SK-N-SH treated with all-trans-retinoic acid at 6 μM for 48 hours (cell line): Measurements from ENCODE around the gene DNAJC25.

Experiments used
- ATAC-seq: fragments of 200-7000 bp; cut with Tn5 transposase; 3 replicates; pipeline ENCODE4 v1.9.1; 2020; ENCODE audit warnings: mild to moderate bottlenecking, moderate library complexity
- ARNTL ChIP-seq: fragments of 450-650 bp; formaldehyde crosslinking; IDR thresholded peaks from 2 replicates; pipeline ENCODE4 v1.5.0; 2020; ENCODE audit warnings: low read depth, mild to moderate bottlenecking, moderate library complexity, borderline replicate concordance
- BACH2 ChIP-seq: fragments of 250-450 bp; sonication (Bioruptor Pico); IDR thresholded peaks from 2 replicates; pipeline ENCODE4 v1.9.0; 2021; ENCODE audit warnings: mild to moderate bottlenecking, borderline replicate concordance
- CSDC2 ChIP-seq: fragments of 250-450 bp; sonication (Bioruptor Pico); IDR thresholded peaks from 2 replicates; pipeline ENCODE4 v1.5.0; 2020; ENCODE audit warnings: mild to moderate bottlenecking, moderate library complexity
- ESRRG ChIP-seq: fragments of 250-450 bp; sonication (Bioruptor Pico); IDR thresholded peaks from 2 replicates; pipeline ENCODE4 v1.6.1; 2021; ENCODE audit warnings: mild to moderate bottlenecking
- GLIS3 ChIP-seq: fragments of 250-450 bp; sonication (Bioruptor Pico); IDR thresholded peaks from 2 replicates; pipeline ENCODE4 v1.5.0; 2020; ENCODE audit warnings: mild to moderate bottlenecking, moderate library complexity
- ISL1 ChIP-seq: fragments of 250-450 bp; sonication (Bioruptor Pico); IDR thresholded peaks from 2 replicates; pipeline ENCODE4 v2.1.2; 2022; ENCODE audit warnings: mild to moderate bottlenecking, moderate library complexity
- OSR1 ChIP-seq: fragments of 250-450 bp; sonication (Bioruptor Pico); IDR thresholded peaks from 2 replicates; pipeline ENCODE4 v1.8.0; 2022; ENCODE audit warnings: moderate library complexity, mild to moderate bottlenecking, inconsistent platforms
- PATZ1 ChIP-seq: fragments of 250-450 bp; sonication (Bioruptor Pico); IDR thresholded peaks from 2 replicates; pipeline ENCODE4 v1.8.0; 2020; ENCODE audit warnings: mild to moderate bottlenecking, moderate library complexity, borderline replicate concordance
- PPARA ChIP-seq: fragments of 250-450 bp; sonication (Bioruptor Pico); IDR thresholded peaks from 2 replicates; pipeline ENCODE4 v1.5.0; 2020; ENCODE audit warnings: mild to moderate bottlenecking, borderline replicate concordance
- SNAI2 ChIP-seq: fragments of 250-450 bp; sonication (Bioruptor Pico); IDR thresholded peaks from 2 replicates; pipeline ENCODE4 v1.5.0; 2020; ENCODE audit warnings: mild to moderate bottlenecking, moderate library complexity
- TCF4 ChIP-seq: fragments of 250-450 bp; sonication (Bioruptor Pico); IDR thresholded peaks from 2 replicates; pipeline ENCODE4 v1.8.0; 2021; ENCODE audit warnings: mild to moderate bottlenecking, moderate library complexity, borderline replicate concordance
- TOX ChIP-seq: fragments of 250-450 bp; sonication (Bioruptor Pico); IDR thresholded peaks from 2 replicates; pipeline ENCODE4 v1.8.0; 2021; ENCODE audit warnings: mild to moderate bottlenecking, moderate library complexity, borderline replicate concordance
- TSHZ2 ChIP-seq: fragments of 250-450 bp; sonication (Bioruptor Pico); IDR thresholded peaks from 2 replicates; pipeline ENCODE4 v1.5.0; 2020; ENCODE audit warnings: mild to moderate bottlenecking, moderate library complexity
- ZC3H10 ChIP-seq: fragments of 250-450 bp; sonication (Bioruptor Pico); IDR thresholded peaks from 2 replicates; pipeline ENCODE4 v1.5.1; 2021; ENCODE audit warnings: mild to moderate bottlenecking, moderate library complexity
- ZFP3 ChIP-seq: fragments of 250-450 bp; sonication (Bioruptor Pico); IDR thresholded peaks from 2 replicates; pipeline ENCODE4 v1.5.0; 2020; ENCODE audit warnings: mild to moderate bottlenecking, moderate library complexity
- ZNF565 ChIP-seq: fragments of 450-650 bp; formaldehyde crosslinking; conservative IDR thresholded peaks from 2 replicates; pipeline ENCODE4 v1.5.0; 2020; ENCODE audit warnings: low read depth, mild to moderate bottlenecking, moderate library complexity
- ZNF70 ChIP-seq: fragments of 450-650 bp; formaldehyde crosslinking; IDR thresholded peaks from 2 replicates; pipeline ENCODE4 v1.5.0; 2020; ENCODE audit warnings: mild to moderate bottlenecking, moderate library complexity
- ZNF8 ChIP-seq: fragments of 450-650 bp; formaldehyde crosslinking; IDR thresholded peaks from 2 replicates; pipeline ENCODE4 v1.5.0; 2020; ENCODE audit warnings: mild to moderate bottlenecking, moderate library complexity
- TF ChIP-seq, protein P1 (sequence below): fragments of 250-450 bp; sonication (Bioruptor Pico); IDR thresholded peaks from 2 replicates; pipeline ENCODE4 v1.5.1; 2020; ENCODE audit warnings: low read depth, mild to moderate bottlenecking, moderate library complexity
- TF ChIP-seq, protein P2 (sequence below): fragments of 250-450 bp; sonication (Bioruptor Pico); IDR thresholded peaks from 2 replicates; pipeline ENCODE4 v1.8.0; 2021; ENCODE audit warnings: low read depth, mild to moderate bottlenecking, moderate library complexity, borderline replicate concordance

The DNAJC25 gene

DNA sequence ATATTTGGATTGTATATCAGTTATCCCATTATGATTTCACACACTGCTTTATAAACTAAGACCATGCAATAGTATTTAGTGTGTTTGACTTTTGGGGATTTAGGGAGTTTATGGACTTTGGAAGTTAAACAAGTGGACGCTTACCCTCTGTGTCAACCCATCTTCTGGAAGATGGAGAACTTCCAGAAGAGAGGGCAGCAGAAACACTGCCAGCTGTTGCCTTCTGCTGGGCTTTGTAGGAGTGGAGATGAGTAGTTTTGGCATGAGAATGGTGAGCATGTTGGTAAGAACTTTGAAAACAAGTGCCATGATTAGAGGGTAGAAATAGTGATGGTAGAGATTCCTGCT, 2.2 kb downstream of the DNAJC25 start:
- no peak for ATAC-seq
- no peak for TF ChIP-seq ZNF8 (CRISPR knock-in tag)
- no peak for TF ChIP-seq TOX (CRISPR knock-in tag)
- no peak for TF ChIP-seq TCF4 (CRISPR knock-in tag)
- TF ChIP-seq ISL1 (CRISPR knock-in tag), result no peak
- no peak for TF ChIP-seq TSHZ2 (CRISPR knock-in tag)
- TF ChIP-seq OSR1 (CRISPR knock-in tag), result no peak
- TF ChIP-seq, protein P1, sequence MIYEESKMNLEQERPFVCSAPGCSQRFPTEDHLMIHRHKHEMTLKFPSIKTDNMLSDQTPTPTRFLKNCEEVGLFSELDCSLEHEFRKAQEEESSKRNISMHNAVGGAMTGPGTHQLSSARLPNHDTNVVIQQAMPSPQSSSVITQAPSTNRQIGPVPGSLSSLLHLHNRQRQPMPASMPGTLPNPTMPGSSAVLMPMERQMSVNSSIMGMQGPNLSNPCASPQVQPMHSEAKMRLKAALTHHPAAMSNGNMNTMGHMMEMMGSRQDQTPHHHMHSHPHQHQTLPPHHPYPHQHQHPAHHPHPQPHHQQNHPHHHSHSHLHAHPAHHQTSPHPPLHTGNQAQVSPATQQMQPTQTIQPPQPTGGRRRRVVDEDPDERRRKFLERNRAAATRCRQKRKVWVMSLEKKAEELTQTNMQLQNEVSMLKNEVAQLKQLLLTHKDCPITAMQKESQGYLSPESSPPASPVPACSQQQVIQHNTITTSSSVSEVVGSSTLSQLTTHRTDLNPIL (CRISPR knock-in tag), result no peak

DNA sequence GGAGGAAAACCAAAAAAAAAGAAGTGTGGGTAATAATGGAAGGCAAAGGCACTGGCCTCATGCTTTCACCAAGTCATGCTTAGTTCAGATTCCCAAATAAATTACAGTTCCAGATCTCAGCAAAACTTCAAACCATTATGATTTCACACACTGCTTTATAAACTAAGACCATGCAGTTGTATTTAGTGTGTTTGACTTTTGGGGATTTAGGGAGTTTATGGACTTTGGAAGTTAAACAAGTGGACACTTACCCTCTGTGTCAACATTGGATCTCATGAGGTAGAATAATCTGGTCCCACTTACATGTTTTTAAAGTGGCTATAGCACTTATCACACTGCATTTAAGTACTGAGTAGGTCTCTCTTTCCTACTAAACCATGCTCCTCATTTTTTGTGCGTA, 3.7 kb downstream of the DNAJC25 start:
- ATAC-seq, result no peak
- TF ChIP-seq ISL1 (CRISPR knock-in tag) (no peak), BACH2 (no peak), PATZ1 (CRISPR knock-in tag) (no peak), ESRRG (no peak), ZNF70 (CRISPR knock-in tag) (no peak), SNAI2 (no peak), ZC3H10 (no peak), ZNF565 (CRISPR knock-in tag) (no peak), ZFP3 (CRISPR knock-in tag) (no peak), ARNTL (CRISPR knock-in tag) (no peak), ZNF8 (CRISPR knock-in tag) (no peak)

DNA sequence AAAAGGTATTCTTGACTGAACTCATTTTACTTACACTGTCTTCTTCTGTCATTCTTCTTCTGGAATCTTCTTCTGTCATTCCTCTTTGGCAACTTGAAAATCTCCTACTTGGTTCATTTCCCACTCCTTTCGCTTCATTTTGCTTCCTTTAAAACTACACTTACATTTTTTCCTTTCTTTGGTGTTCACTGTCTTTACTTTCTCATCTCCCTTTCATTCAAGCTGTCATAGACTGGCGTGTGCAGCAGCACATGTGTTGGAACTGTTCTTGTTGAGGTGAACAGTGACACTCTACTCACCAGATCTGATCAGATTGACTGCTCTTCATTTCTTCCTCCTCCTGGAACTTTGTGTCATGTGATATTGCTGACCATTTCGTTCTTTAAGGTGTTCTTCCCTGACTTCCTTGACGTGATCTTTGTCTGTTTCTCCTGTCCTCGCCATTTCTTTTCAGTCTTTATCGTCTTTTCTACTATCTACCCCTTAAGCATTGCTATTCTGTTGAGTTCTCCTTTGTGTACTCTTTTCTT, 6.4 kb downstream of the DNAJC25 start:
- TF ChIP-seq OSR1 (CRISPR knock-in tag) (no peak), ESRRG (no peak), TOX (CRISPR knock-in tag) (no peak), TCF4 (CRISPR knock-in tag) (no peak), ZNF8 (CRISPR knock-in tag) (no peak), CSDC2 (CRISPR knock-in tag) (no peak), GLIS3 (no peak), TSHZ2 (CRISPR knock-in tag) (no peak), ZNF565 (CRISPR knock-in tag) (no peak), PPARA (CRISPR knock-in tag) (no peak)
- TF ChIP-seq, protein P2, sequence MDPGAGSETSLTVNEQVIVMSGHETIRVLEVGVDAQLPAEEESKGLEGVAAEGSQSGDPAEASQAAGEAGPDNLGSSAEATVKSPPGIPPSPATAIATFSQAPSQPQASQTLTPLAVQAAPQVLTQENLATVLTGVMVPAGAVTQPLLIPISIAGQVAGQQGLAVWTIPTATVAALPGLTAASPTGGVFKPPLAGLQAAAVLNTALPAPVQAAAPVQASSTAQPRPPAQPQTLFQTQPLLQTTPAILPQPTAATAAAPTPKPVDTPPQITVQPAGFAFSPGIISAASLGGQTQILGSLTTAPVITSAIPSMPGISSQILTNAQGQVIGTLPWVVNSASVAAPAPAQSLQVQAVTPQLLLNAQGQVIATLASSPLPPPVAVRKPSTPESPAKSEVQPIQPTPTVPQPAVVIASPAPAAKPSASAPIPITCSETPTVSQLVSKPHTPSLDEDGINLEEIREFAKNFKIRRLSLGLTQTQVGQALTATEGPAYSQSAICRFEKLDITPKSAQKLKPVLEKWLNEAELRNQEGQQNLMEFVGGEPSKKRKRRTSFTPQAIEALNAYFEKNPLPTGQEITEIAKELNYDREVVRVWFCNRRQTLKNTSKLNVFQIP (CRISPR knock-in tag), result no peak
- no peak for ATAC-seq
